ENCODE measurements around the gene VAMP1. TPM values are rescaled to one million over a fixed set of nuclear protein-coding genes. Genes with fewer than 3 reads are reported as not detected.
"Not testable (repeated sequence)": the region's sequence is repeated elsewhere in the genome, so short reads cannot be mapped to it uniquely, and the experiment has no call there.

Gene VAMP1
- total and polyA plus RNA-seq, 9 of the 15 experiments (the other 6 are each of a cell fraction or from before 2014, with no cell fraction given) = 0.76 to 13.2 (median 4.2) TPM

DNA sequence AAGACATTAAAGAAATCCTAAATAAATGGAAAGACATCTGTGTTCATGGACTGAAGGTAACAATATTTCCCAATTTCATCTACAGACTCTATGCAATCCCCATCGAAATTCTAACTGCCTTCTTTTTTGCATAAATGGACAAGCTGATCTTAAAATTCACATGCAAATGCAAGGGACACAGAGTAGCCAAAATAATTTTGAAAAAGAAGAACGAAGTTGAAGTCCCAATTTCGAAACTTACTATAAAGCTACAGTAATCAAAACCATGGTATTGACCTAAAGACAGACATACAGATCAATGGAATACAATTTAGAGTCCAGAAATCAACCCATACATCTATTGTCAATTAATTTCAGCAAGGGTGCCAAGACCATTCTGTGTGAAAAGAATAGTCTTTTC, 42.2 kb downstream of the VAMP1 start (continued):
- TF ChIP-seq SFPQ (IDR thresholded peaks at IDR 0.05; ENCODE audit: low read depth, low read length) = no peak

DNA sequence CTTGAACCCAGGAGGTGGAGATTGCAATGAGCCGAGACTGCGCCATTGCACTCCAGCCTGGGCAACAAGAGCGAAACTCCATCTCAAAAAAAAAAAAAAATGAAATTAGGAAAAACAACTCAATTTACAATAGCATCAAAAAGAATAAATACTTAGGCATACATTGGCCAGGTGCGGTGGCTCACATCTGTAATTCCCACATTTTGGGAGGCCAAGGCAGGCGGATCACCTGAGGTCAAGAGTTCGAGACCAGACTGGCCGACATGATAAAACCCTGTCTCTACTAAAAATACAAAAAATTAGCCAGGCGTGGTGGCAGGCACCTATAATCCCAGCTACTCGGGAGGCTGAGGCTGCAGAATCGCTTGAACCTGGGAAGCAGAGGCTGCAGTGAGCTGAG, 42.7 kb downstream of the VAMP1 start:
- H3K9me3 ChIP-seq (replicated peaks; ENCODE audit: control insufficient read depth, insufficient read depth, low read depth, low read length); POLR2A ChIA-PET; BruUV-seq (replicated peaks); intact Hi-C loops (cut with micrococcal nuclease); H3K9ac ChIP-seq (ENCODE audit: insufficient read depth in 1 of 2, low read depth in 2 of 2, low read length in 2 of 2); ATAC-seq; DNase-seq (ENCODE audit: extremely low read depth in 1 of 4, low spot score in 3 of 4); H3K27me3 ChIP-seq (ENCODE audit: control insufficient read depth in 2 of 2, insufficient read depth in 2 of 2, low read length in 2 of 2); in situ Hi-C loops (cut with MboI); H4K20me1 ChIP-seq (replicated peaks; ENCODE audit: control insufficient read depth, insufficient read depth, low read length); H2AFZ ChIP-seq (ENCODE audit: low read depth, low read length); H3K27ac ChIP-seq (ENCODE audit: extremely low read depth, low read depth, low read length); H3K4me3 ChIP-seq; H3K9me1 ChIP-seq (ENCODE audit: control insufficient read depth, insufficient read depth, low read length); H3K4me2 ChIP-seq (ENCODE audit: insufficient read depth, low read length); H3K36me3 ChIP-seq (ENCODE audit: control insufficient read depth, insufficient read depth, low read length); H3K79me2 ChIP-seq (ENCODE audit: control insufficient read depth, insufficient read depth, low read length); FAIRE-seq; CTCF ChIA-PET (ENCODE audit: low intra/inter-chr PET ratio): not testable (repeated sequence)
- H3K4me1 ChIP-seq (replicated peaks in 1 of 2; ENCODE audit: control insufficient read depth in 2 of 2, insufficient read depth in 2 of 2, low read length in 2 of 2) = peaks cover 12 to 20% of the 10 kb centered on the region in 2 experiments; a peak in 4 of 5 replicates
- 67% methylated on average over 10 of the region's 10 CpGs for WGBS (ENCODE audit: insufficient coverage, low coverage, missing lambda C conversion rate)
